Sigmoid colon (tissue), 4 donors: ENCODE data around the gene ACSL6.

Source experiments
- CTCF ChIP-seq, 4 experiments: fragments of 450-650 bp in 3 of 4; fragments of 200-600 bp in 1 of 4; IDR thresholded peaks; one replicate each; pipeline ENCODE4 v1.5.1; 2016 to 2019; ENCODE audit warnings: antibody characterized with exemption in 4 of 4, mild to moderate bottlenecking in 3 of 4, moderate library complexity in 2 of 4
- EP300 ChIP-seq, 4 donors: sonication (generic); formaldehyde crosslinking; IDR thresholded peaks; one replicate each; pipeline ENCODE4 v1.6.1; 2017; ENCODE audit warnings: antibody characterized with exemption in 4 of 4

DNA sequence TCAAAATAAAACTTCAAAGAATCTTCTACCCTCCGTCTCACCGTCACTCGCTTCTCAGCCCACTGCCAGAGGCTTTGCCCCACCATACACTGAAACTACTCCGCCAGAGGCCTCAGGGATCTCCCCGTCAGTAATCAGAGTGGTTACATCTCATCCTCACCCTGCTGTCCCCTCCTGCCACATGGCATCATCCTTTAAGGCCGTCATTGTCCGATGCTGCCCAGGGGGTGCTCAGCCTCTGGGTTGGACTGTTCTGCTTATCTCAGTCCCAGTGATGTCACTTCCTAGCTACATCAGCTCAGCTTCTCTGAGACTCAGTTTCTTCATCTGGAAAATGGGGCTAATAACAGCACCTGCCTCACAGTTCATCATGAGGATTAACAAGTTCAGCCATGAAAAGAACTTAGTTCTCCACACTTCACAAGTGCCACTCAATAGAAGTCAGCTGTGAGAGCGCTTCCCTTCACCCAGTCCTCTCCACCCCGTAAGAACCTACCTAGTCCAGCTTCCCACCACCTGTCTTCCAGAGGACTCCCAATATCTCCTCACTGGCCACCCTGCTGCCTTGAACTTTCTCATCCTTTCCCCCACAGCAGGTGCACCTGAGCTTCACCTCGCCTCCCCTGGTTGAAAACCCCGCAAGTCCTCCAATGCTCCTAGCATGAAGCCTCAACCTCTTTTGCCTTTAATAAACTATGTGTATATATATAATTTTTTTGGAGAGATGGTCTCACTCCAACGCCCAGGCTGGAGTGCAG is 46.2 kb upstream of the ACSL6 start:
- no peak for TF ChIP-seq CTCF (IDR thresholded peaks at IDR 0.05)
- no peak for TF ChIP-seq EP300 (IDR thresholded peaks at IDR 0.05)
